Occipital lobe (tissue), 2 donors: Measurements from ENCODE around the gene PPEF2. TPM values are rescaled to one million over a fixed set of nuclear protein-coding genes. Genes with fewer than 3 reads are reported as not detected.
"Not testable (repeated sequence)": the region's sequence is repeated elsewhere in the genome, so short reads cannot be mapped to it uniquely, and the experiment has no call there.

Source experiments
- DNase-seq: peaks from one replicate; lab custom pipeline; 2025; lab: John Stamatoyannopoulos, UW
- total RNA-seq: library from RNA; depleted of rRNA; stranded (reverse); fragments of >200 nt; gene quantifications from one replicate; pipeline ENCODE4 v1.2.3, GENCODE V29; 2014

PPEF2 gene, protein sequence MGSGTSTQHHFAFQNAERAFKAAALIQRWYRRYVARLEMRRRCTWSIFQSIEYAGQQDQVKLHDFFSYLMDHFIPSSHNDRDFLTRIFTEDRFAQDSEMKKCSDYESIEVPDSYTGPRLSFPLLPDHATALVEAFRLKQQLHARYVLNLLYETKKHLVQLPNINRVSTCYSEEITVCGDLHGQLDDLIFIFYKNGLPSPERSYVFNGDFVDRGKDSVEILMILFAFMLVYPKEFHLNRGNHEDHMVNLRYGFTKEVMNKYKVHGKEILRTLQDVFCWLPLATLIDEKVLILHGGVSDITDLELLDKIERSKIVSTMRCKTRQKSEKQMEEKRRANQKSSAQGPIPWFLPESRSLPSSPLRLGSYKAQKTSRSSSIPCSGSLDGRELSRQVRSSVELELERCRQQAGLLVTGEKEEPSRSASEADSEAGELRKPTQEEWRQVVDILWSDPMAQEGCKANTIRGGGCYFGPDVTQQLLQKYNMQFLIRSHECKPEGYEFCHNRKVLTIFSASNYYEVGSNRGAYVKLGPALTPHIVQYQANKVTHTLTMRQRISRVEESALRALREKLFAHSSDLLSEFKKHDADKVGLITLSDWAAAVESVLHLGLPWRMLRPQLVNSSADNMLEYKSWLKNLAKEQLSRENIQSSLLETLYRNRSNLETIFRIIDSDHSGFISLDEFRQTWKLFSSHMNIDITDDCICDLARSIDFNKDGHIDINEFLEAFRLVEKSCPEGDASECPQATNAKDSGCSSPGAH
- total RNA-seq: not detected

DNA sequence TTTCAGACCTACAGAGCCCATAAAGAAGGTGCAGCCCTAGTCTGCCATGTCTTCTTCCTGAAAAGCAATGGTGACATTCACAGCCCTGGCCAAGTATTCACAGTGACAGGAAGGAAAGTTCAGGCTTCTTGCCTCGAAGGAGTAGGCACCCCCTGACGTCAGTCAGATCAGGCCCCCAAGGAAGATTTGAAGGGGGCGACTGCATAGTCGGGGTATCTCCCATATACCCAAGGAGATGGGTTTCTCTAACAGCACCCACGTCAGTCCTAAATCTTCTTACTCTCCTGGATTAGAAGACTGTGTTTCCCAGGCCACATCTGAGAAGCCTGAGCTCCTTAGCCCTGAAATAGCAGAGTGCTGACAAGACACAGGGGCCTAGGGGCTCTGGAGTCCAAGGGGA is at the start of gene PPEF2:
PPEF2 (minus strand) TSS at position 101 of the 400 bp plus-strand sequence. CDS start 6,127 bp downstream, outside the sequence.
- no peak for DNase-seq

DNA sequence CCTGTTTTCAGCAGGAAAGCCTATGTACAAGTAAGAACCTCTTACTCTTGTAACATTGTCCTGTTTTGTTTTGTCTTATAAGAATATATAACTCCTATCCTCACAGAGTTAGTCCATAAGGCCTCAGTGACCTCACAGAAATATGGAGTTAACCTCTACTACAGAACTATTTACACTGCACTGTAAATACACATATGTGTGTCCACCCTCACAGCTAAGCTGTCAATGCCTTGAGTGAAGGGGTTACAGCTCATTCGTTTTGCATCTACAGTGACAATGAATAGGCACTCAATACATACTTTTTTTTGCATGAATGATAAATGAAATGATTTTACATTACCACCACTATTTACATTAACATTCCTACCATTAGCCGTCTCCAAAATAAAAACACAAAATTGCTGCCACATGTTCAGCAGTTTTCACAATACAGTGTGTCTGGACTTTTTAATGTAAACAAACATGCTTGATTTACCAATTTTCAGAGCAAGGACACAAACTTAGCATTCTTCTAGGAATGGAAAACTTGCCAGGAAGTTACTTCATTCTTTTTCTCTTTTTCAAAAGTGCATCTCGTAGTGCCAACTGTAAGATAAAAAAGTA is 48.1 kb upstream of the PPEF2 start:
- DNase-seq: no peak

DNA sequence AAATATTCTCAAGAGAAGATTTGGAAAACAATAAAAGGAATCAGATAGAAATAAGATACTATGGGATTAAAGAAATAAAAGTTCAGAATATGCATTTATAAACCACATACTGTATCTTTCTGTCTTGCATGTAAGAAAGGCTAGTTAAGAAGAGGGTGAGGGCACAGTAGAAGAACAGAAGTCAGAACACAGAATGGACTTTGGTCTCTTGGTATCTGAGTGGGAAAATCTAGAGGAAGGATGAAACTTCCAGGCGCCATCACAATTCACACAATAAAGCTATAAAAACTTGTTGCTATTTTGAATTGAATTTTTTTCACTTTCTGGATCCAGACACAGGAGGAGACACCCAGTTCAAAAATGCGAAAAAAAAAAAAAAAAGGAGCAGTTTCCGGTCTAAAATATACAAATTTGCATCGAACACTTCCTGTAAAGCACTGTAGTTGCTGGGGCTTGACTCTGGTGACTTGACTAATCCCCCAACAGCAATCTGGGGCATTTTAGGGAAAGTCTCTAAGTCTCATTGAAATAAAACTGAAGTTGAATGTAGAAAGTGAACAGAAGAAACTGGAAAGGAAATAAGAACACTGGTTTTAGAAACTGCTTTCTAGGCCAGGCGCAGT is 46.7 kb upstream of the PPEF2 start:
- DNase-seq: no peak

DNA sequence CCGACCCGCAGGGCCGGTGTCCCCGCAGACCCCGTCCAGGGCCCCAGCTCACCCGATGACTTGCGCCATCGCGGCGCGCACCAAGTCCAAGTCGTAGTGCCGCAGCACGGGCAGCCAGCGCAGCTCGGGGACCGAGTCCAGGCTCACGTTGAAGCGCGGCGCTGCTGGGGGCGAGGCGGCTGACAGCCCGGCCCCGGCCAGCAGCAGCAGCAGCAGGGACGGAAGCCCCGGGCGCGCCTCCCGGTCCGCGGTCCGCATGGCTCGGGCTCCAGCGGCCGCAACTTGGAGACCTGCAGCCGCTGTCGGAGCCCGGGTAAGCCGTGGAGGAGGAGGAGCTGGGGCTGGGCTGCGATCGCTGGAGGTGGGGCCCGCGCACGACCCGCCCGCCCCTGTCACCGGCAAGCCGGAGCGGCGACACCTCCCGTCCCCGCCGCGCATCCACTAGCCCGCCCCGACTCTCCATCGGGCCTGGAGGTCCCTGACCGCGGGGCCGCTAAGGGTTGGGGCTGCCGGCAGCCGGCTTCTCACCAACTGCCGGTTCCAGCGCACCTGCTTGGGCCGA is 38.5 kb upstream of the PPEF2 start, which contains the start of gene NAAA:
NAAA (minus strand) TSS at position 322 of the 562 bp plus-strand sequence; CDS start at position 258, 64 bp downstream.
- peak; percentile 70 for DNase-seq

DNA sequence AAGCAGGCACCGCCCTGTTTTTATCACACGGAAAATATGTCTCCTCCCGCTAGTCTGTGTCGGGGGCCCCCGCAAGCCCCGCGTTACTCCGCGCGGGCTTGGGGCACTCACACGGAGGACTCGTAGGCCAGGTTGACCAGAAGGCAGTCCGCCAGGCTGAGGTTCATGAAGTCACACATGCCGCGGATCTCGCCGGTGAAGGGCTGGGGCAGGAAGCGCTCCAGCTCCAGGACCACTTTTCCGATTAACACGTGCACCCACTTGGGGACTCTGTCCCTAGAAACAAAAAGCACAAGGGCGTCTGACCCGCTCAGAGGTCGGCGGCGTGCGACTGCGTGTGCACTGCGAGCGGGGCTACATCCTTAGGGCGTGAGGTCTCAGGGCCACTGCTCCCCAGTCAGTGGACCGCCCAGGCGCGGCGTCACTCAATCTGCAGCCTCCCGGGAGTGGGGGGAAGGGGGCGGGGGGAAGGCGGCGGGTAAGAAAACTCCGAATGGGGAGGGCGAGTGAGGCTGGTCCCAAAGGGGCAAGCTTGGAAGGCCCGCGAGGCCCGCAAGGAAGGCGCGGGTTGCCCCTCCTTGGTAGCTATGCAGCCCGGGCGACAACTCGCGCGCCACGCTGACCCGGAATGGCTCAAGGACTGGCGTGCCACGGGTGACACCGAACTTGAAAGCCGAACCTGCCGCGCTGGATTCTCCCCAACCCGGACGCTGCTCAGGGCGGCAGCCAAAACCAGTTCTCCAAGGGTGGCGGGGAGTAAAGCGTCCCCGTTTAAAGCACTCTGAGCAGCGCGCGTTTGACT is 37.8 kb upstream of the PPEF2 start:
- peak; percentile 34 for DNase-seq

DNA sequence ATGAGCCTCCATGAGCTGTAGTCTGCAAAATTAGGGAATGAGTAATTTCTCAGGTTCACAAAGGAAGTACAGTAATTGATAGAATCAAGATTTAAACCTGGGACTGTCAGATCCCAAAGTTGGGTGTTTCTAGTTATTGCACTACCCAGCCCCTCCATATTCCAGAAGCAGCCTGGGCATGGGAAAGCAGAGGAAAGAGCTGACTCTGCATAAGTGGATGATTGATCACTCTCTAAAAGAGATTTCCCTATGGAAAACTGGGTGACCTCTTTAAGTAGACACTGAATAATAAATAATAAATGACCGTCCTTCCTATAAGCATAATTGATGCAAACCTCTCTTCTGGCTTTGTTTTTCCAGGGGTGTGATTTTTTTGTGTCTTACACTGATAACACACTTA is 33.4 kb upstream of the PPEF2 start:
- DNase-seq: no peak

DNA sequence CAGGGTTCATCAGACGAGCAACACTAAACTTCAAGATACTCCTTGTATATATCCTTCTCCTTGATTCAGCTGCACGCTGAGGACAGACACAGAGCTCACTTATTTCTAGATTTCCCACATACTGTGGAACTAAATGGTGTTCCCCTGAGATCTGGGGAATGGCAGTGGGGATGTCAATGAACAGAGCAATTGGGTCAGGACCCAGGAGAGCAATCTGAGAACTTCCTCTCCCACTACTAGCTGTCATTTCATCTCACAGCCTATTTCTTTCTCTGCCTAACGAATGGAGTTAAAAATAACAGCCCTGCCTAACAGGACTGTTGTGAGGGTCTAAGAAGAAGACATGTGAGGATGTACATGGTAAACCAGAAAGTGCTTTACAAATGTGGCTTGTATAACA is 27.9 kb upstream of the PPEF2 start:
- DNase-seq: no peak

DNA sequence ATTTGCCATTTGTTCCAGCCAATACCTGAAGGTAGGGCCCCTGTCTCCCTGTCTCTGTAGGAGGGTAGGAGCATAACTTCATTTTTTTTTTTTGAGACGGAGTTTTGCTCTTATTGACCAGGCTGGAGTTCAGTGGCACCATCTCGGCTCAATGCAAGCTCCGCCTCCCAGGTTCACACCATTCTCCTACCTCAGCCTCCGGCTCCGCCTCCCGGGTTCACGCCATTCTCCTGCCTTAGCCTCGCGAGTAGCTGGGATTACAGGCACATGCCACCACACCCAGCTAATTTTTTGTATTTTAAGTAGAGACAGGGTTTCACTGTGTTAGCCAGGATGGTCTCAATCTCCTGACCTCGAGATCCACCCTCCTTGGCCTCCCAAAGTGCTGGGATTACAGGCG is 22.7 kb upstream of the PPEF2 start:
- DNase-seq: not testable (repeated sequence)

DNA sequence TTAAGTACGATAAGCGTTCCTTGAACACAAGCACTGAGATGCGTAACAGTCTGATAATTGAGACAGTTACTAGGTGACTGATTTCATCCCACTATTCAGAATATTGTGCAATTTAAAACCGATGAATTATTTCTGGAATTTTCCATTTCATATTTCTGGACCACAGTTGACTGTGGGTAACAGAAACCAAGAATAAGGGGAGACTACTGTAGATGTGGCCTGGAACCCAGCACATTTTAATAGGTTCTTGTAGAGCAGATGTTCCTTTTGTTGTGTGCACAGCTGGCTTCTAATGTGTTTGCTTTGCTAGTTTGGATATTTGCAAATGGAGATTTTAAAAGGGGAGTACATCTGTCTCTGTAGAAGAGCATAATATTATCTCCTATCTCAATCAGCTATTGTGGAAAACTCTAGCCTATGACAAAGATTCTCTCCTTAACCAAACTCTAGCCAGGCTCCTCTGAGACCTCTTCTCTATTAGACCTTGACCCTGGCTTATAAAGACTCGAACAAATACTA is 22.1 kb upstream of the PPEF2 start:
- no peak for DNase-seq

DNA sequence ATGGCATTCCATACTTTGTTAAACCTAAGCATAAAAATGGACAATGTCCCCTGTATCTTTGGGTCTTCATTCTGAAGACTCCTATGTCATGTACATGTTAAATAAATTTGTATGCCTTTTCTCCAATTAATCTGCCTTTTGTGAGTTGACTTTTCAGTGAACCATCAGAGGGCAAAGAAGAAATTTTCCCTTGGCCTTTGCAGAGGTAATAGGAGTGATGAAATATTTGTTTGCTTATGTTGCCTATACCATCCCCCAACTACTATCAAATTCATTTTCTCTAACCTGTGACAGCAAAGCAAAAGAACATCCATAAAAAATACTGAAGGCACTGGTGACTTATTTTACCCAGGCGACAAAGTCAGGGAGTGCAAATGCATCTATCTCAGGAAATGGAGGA is 20.3 kb upstream of the PPEF2 start:
- DNase-seq: no peak

DNA sequence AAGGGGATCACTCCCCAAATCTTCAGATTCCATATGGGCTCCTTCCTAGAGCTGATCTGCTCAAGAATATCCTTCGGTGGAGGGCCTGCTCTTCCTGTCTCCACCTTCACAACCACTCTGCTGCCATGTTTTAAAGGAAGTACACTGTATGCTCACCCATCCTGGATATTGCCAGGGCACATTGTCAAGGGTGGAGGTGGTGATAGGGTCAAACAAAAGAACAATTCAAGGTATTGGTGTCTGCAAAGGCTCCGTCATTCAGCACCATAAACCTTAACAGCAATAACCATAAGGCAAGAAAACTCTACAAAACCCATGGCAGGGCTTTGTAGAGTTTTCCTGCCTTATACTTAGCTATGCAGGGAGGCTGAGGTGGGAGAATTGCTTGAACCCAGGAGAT is 19.7 kb upstream of the PPEF2 start:
- no peak for DNase-seq

DNA sequence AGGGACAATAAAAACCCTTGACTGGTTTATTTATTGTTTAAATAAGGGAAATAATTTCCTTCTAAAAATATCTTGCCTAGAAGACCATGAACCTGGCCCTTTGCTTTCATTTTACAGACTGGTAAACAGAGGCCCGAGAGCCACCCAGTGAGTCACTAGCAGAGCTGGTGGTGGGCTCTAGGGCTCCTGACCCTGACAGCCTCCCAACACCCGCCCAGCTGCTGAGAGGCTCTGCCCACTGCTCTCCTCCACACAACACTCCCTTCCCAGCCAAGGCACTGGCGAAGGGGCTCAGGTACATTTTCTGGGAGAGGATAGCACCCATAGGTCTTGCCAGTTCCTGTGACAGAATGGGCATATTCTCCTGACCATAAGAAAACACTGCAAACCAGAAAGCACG is 18.1 kb upstream of the PPEF2 start:
- no peak for DNase-seq

DNA sequence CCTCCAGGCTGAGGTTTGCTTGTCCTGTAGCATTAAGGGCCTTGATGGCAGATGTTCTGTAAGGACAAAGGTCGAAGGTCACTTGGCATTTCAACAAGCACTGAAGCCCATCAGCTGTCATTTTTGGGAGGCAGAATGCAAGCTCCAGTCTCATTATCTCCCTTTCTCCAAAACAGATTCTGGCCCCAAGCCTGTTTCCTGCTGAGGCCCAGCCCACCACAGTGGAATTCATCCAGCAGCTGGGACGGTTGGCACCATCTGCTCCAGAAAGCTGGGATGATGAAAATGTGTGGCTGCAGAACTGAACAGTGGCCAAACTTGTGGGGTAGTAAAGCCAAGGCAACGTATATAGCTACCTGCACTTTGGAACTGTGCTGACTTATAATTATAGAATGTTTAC is 17.7 kb upstream of the PPEF2 start:
- peak; percentile 63 for DNase-seq

DNA sequence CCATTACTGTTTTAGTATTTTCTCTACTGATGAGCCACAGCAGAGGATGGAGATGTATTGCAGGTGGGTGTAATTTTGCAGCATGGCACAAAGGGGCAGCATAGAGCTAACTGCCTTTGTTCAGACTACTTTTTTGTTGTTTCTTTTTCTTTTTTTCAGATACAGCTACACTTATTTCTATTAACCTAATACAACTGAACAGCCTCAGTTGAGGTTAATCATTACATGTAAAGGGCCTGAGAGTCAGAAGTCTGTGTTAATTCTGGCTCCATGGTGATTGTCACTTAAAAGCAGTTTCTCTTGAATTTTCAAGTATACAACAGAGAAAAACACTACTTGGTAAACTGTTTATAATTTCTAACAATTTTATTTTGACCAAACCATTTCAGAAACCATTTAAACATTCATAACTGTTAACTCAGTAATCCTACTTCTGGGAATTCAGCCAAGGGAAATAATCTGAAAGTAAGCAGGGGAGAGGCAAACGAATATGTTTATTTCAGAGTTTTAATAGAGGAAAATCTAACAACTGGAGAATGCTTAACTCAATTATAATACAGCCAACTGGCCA is 13.9 kb upstream of the PPEF2 start:
- DNase-seq: no peak

DNA sequence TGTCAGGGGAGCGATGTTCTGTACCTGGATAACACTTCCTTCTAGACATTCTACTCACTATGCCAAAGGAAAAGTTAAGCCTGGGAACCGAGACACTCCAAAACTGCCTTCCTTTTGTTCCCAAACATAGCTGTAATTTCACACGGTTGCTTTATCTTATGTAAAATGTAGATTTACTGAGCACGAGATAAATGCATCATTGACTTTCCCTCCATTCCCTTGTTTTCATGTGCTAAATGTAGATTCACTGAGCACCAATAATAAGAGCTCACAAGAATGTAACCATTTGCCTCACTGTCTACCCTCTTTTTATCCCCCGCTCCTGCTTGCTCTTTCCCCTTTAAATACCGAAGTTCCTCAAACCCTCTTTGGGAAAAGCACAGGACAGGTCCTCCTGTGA is 10.7 kb upstream of the PPEF2 start:
- DNase-seq: no peak

DNA sequence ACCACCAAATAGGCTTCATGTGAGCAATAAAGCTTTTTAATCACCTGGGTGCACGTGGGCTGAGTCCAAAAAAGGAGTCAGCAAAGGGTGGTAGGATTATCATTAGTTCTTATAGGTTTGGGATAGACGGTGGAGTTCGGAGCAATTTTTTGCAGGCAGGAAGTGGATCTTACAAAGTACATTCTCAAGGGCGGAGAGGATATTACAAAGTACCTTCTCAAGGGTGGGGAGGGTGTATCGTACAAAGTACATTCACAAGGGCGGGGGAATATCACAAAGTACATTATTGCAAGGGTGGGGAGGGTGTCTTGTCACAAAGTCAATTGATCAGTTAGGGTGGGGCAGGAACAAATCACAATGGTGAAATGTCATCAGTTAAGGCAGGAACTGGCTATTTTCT is 8.6 kb upstream of the PPEF2 start:
- DNase-seq: not testable (repeated sequence)

DNA sequence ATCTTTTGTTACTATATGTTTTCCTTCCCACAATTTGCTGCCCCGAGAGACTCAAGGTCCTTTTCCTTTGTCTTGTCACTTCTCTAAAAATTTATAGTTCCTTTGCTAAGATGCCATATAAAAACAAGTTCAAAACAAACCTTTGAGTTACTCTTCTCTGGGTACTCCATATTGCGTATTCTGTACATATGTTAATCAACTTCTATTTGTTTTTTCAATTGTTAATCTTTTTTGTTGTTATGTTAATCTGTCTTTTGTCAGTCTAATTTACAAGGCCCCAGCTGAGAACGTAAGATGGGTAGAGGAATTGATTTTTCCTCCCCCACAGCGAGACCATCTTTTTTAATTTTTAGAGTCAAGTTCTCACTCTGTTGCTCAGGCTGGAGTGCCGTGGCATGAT is 7.2 kb upstream of the PPEF2 start:
- no peak for DNase-seq

DNA sequence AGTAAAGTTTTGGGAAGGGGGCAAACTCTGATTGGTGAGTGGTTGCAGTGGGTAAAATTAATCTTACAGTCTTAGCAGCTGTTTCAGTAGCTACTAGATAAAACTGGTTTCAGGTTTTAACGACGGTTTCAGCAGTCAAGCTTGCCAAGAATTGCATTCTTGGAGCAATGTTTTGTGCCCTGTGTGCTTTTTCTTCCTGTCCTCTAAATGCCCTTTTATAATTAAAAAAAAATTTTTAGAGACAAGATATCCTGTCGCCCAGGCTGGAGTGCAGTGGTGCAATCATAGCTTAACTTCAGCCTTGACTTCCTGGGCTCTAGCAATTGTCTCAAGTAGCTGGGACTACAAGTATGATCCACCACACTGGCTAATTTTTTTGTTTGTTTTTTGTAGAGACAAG is 6.3 kb upstream of the PPEF2 start:
- DNase-seq: no peak

DNA sequence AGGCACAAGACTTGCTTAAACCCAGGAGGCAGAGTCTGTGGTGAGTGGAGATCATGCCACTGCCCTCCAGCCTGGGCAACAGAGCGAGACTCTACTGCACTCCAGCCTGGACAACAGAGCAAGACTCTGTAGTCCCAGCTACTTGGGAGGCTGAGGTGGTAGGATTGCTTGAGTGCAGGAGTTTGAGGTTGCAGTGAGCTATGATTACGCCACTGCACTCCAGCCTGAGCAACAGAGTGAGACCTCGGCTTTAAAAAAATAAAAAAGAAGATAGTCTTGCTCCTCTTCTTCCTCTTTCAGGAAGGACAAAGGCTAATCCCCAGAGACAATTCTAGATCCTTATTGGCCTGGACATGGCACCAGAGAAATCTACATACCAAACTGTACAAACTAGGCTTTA is 5.7 kb upstream of the PPEF2 start:
- no peak for DNase-seq

DNA sequence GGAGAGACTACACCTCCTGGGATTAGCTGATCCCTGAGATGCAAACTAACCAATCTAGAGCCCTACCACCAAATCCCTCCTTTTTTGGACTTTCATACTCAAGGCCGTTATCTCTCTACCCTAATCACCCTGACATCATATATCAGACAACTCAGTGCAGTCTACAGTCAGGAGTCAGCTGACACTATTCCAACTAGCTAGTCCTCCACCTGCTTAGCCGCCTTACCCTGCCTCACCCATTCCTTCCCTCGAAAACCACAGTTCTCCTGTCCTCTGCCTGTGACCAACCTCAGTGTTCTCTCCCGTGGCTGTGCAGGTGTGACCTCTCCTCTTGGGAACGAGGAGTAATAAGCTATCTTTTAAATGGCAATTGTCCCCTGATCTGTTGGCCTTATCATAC is 1.8 kb upstream of the PPEF2 start:
- DNase-seq: no peak
